ENCODE data around the gene DEFB124. TPM values are rescaled to one million over a fixed set of nuclear protein-coding genes. Genes with fewer than 3 reads are reported as not detected.

The DEFB124 gene
- total RNA-seq, 6 experiments from 2014 or later = not detected

DNA sequence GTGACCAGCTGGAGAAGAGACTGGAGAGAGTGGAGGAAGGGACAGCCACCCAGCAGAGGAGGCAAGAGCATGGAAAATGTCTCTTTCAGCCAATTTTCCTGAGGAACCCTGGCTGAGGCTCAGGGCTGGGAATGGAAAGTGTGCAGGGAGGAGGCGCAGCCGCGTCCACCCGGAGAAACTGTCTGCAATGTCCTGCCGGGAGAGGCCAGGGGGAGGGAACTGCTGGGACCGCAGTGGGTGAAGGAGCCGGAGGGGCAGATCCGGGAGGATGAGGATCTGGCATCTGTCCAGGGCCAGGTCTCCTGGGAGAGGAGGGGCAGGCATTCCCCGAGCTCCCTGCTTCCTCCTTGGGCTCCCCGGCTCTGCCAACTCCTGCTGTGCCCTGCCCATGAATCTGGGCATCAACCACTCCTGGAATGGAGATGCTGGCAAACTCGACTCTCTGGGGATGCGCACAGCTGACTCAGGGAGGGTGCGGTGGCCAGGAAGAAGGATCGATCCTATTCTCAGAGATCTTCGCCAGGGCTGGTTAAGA, 21.9 kb upstream of the DEFB124 start:
- Mint-ChIP-seq H3K4me3 (peak overlapping the region; percentile 65), H3K4me1 (ENCODE audit: low read depth) (peaks cover 21% of the 10 kb centered on the region), H3K9me3 (no peaks in the 10 kb centered on the region), H3K27me3 (ENCODE audit: insufficient read depth) (peaks cover 13% of the 10 kb centered on the region), H3K36me3 (ENCODE audit: low read depth) (no peaks in the 10 kb centered on the region), H3K27ac (no peak overlapping the region)
- no peak for TF ChIP-seq CTCF (IDR thresholded peaks at IDR 0.05)
- no peak for DNase-seq

DNA sequence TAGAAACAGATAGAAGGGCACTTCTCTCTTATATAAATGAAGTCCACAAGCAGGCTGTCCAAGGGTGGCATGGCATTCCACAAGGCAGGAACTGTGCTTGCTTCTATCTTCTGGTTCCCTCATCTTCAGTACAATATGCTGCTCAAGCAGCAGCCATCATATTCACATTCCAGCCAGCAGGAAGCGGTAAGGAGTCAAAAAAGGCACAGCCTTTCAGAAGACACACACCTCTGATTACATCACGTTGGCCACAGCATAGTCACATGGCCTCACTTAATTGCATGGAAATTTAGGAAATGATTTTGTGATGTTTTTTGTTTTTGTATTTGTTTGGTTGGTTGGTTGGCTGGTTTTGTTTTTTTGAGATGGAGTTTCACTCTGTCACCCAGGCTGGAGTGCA, 19.2 kb upstream of the DEFB124 start:
- peak; percentile 80 for TF ChIP-seq CTCF (IDR thresholded peaks at IDR 0.05)
- peaks cover 16% of the 10 kb centered on the region for H3K27me3 Mint-ChIP-seq (ENCODE audit: insufficient read depth)
- no peak overlapping the region for H3K27ac Mint-ChIP-seq
- no peaks in the 10 kb centered on the region for H3K36me3 Mint-ChIP-seq (ENCODE audit: low read depth)
- no peaks in the 10 kb centered on the region for H3K9me3 Mint-ChIP-seq
- DNase-seq = peak; percentile 48
- H3K4me1 Mint-ChIP-seq (ENCODE audit: low read depth) = peaks cover 21% of the 10 kb centered on the region
- H3K4me3 Mint-ChIP-seq = no peak overlapping the region

DNA sequence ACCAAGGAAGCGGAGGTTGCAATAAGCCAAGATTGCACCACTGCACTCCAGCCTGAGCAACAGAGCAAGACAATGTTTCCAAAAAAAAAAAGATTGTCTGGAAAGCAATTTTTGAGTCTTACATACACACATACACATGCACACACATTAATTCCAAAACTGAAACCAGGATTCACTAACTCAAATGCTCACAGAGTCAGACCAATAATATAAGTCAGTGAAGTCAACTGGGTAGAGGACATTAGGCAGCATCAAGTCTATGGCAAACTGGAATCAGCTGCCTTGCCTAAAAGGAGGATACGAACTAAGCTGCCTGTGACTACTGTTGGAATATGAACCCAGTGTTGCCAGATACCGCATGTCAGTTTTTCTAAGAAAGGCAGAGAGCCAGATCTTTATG, 15.8 kb upstream of the DEFB124 start:
- Mint-ChIP-seq H3K27ac (no peak overlapping the region), H3K9me3 (no peaks in the 10 kb centered on the region), H3K27me3 (ENCODE audit: insufficient read depth) (peaks cover 21% of the 10 kb centered on the region), H3K4me3 (no peak overlapping the region), H3K4me1 (ENCODE audit: low read depth) (peaks cover 6% of the 10 kb centered on the region; the same call in 1 of the 2 replicates), H3K36me3 (ENCODE audit: low read depth) (no peaks in the 10 kb centered on the region)
- DNase-seq = no peak
- no peak for TF ChIP-seq CTCF (IDR thresholded peaks at IDR 0.05)

- TF ChIP-seq CTCF (IDR thresholded peaks at IDR 0.05) = no peak
- Mint-ChIP-seq H3K36me3 (ENCODE audit: low read depth) (no peaks in the 10 kb centered on the region; the same call in 1 of the 2 replicates), H3K4me1 (ENCODE audit: low read depth) (peaks cover 6% of the 10 kb centered on the region; the same call in 1 of the 2 replicates), H3K27ac (no peak overlapping the region), H3K9me3 (no peaks in the 10 kb centered on the region; the same call in 1 of the 2 replicates), H3K4me3 (no peak overlapping the region), H3K27me3 (ENCODE audit: insufficient read depth) (peaks cover 29% of the 10 kb centered on the region)
- no peak for DNase-seq
Observed at GRCh38 chr20:31489152-31489551, 14.2 kb upstream of the DEFB124 start.

- Mint-ChIP-seq H3K36me3 (ENCODE audit: low read depth) (no peaks in the 10 kb centered on the region; the same call in 1 of the 2 replicates), H3K4me1 (ENCODE audit: low read depth) (peaks cover 6% of the 10 kb centered on the region; the same call in 1 of the 2 replicates), H3K4me3 (no peak overlapping the region), H3K9me3 (no peaks in the 10 kb centered on the region; the same call in 1 of the 2 replicates), H3K27me3 (ENCODE audit: insufficient read depth) (peaks cover 29% of the 10 kb centered on the region), H3K27ac (no peak overlapping the region)
- TF ChIP-seq CTCF (IDR thresholded peaks at IDR 0.05) = no peak
- no peak for DNase-seq
Observed at GRCh38 chr20:31488115-31488514, 13.2 kb upstream of the DEFB124 start.

Measured in HFFc6 (cell line).